Measurements from ENCODE around the gene TM4SF1.

DNA sequence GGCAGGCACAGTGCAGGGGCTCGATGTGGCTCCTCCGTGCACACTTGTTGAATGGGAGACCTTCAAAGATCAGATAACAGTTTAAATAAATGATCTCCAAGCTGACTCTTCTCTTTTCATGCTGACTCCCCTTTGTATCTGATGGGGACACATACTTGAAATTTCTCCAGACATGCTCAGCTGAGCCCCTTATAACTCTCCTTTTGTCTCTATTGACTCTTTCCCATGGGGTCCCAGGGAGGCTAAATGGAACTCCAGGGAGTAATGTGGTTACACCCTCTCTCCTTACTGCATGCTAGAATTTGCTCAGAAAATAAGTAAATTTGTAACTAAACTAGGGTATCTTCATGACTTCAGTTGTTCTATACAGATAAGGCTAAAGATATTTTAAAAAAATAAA, 48.9 kb upstream of the TM4SF1 start:
- TF ChIP-seq CTCF (conservative IDR thresholded peaks at IDR 0.05) (no peak), ZFX (IDR thresholded peaks at IDR 0.05) (no peak)
